ENCODE results near the gene SMAD6. TPM values are rescaled to one million over a fixed set of nuclear protein-coding genes. Genes with fewer than 3 reads are reported as not detected.

The SMAD6 gene
- total and polyA plus RNA-seq, 10 of the 15 experiments (the other 5 are each of a cell fraction or from before 2014, with no cell fraction given): under 0.01 to 0.10 (median 0.03) TPM; not detected in 7

DNA sequence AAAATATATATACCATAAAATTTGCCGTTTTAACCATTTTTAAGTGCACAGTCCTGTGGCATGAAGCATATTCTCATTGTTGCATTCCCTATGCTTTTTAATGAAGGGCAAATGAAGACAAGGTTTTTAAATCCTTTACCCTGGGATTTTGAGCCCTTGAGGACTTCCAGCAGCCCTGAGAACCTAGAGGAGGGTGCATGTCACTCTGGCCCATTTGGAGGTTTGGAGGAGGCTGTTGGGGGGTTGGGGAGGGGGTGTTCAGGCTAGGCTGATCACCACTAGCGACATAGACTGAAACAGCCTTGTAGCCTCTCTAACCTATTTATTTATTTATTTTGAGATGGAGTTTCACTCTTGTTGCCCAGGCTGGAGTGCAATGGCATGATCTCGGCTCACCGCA is 86.0 kb downstream of the SMAD6 start (continued):
- TF ChIP-seq, protein P1, sequence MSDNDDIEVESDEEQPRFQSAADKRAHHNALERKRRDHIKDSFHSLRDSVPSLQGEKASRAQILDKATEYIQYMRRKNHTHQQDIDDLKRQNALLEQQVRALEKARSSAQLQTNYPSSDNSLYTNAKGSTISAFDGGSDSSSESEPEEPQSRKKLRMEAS (IDR thresholded peaks at IDR 0.05; ENCODE audit: low read depth, low read length): no peak
- no peak for TF ChIP-seq RB1 (IDR thresholded peaks at IDR 0.05; ENCODE audit: borderline replicate concordance)

DNA sequence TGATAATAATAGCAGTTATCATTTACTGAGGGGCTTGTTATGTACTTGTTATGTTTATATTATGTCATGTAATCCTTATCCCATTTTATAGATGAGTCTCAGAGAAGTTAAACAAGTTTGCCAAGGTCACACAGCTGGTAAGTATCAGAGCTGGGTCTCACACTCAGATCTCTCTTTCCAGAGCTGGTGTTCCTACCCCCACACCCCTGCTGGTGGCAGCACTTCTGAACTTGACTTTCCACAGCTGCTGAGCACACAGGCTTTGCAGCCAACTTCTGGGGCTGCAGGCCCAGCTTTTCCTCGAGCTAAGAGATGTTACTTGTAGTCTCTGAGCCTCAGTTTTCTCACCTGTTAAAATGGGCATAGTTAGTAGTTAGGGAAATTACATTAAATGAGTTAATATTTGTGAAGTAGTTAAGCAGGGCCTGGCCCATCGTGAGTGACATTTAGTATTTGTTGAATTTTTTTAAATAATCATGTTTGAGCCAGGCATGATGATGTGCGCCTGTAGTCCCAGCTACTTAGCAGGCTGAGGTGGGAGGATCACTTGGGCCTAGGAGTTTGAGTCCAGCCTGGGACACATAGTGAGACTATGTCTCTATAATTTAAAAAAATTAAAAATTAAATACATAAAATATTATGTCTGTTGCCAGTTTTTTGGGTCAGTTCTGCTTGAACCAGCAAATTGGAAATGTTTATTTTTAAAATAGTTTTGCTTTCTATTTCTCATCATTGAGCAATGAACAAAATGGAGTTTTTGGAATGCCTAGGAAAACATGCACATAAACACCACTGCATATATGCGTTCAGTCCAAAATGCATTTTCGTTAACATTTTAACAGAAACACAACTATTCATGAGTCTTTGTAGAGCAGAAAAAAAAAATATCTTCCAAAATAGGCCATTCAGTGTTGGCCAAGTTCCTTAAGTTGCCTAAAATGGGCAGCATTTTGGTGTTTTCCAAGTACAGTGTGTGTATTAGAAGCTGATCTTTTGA is 87.3 kb downstream of the SMAD6 start:
- FAIRE-seq: no peak
- no peak for DNase-seq (ENCODE audit: low read depth, low spot score)
- CTCF ChIA-PET: interaction anchor here (1.0 to 1.9 kb wide), 5 partner anchors 14 to 63 kb away, joined by 3 to 11 read pairs (median 4); no protein-coding TSS in a partner anchor
- Histone ChIP-seq H3K4me3 (no peak overlapping the region), H3K9ac (ENCODE audit: control insufficient read depth, insufficient read depth, low read length) (no peak overlapping the region), H3K4me1 (ENCODE audit: control insufficient read depth, insufficient read depth, low read length) (no peaks in the 10 kb centered on the region), H3K4me2 (ENCODE audit: control insufficient read depth, insufficient read depth) (no peak overlapping the region), H4K20me1 (ENCODE audit: control insufficient read depth, insufficient read depth) (no peaks in the 10 kb centered on the region), H3K27ac (ENCODE audit: control insufficient read depth, insufficient read depth) (no peak overlapping the region), H3K36me3 (ENCODE audit: control insufficient read depth in 2 of 2, insufficient read depth in 2 of 2, low read length in 1 of 2) (no peaks in the 10 kb centered on the region), H3K27me3 (replicated peaks in 1 of 2; ENCODE audit: control insufficient read depth in 2 of 2, insufficient read depth in 2 of 2, low read length in 1 of 2) (no peaks in the 10 kb centered on the region), H3K79me2 (ENCODE audit: control insufficient read depth, insufficient read depth, low read length) (no peaks in the 10 kb centered on the region), H3K9me3 (replicated peaks; ENCODE audit: control insufficient read depth, insufficient read depth, low read length) (no peaks in the 10 kb centered on the region), H2AFZ (ENCODE audit: control insufficient read depth, low read depth, low read length) (no peak overlapping the region)
- RAD21 ChIA-PET (ENCODE audit: unreplicated experiment): no interaction called here
- POLR2A ChIA-PET: no interaction called here
- TF ChIP-seq, protein P2, sequence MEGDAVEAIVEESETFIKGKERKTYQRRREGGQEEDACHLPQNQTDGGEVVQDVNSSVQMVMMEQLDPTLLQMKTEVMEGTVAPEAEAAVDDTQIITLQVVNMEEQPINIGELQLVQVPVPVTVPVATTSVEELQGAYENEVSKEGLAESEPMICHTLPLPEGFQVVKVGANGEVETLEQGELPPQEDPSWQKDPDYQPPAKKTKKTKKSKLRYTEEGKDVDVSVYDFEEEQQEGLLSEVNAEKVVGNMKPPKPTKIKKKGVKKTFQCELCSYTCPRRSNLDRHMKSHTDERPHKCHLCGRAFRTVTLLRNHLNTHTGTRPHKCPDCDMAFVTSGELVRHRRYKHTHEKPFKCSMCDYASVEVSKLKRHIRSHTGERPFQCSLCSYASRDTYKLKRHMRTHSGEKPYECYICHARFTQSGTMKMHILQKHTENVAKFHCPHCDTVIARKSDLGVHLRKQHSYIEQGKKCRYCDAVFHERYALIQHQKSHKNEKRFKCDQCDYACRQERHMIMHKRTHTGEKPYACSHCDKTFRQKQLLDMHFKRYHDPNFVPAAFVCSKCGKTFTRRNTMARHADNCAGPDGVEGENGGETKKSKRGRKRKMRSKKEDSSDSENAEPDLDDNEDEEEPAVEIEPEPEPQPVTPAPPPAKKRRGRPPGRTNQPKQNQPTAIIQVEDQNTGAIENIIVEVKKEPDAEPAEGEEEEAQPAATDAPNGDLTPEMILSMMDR (IDR thresholded peaks at IDR 0.05 in 2 of 3, conservative IDR thresholded peaks at IDR 0.05 in 1 of 3; ENCODE audit: control insufficient read depth in 2 of 3, extremely low read depth in 1 of 3, insufficient read depth in 1 of 3, low read depth in 3 of 3, low read length in 3 of 3): peak; percentile 31 to 36 (median 32); a peak in 4 of 6 replicates
- no peak for TF ChIP-seq ATF7 (IDR thresholded peaks at IDR 0.05; ENCODE audit: low read depth)
- SMC1A ChIA-PET (ENCODE audit: uncharacterized antibody, unreplicated experiment): interaction anchor here (1.8 kb wide), 1 partner anchor 63 kb away, joined by 7 read pairs; no protein-coding TSS in a partner anchor
- peak; percentile 82 for ATAC-seq
- WGBS (ENCODE audit: insufficient coverage, insufficient replicate concordance, low lambda C conversion rate, missing lambda C conversion rate): 46% methylated on average over 5 of the region's 5 CpGs
- no TSS peak for BruUV-seq (replicated peaks)
- in situ Hi-C loops (cut with MboI): no loop called here
- intact Hi-C loops (cut with micrococcal nuclease; ENCODE audit: unreplicated experiment): no loop called here

Data from GM12878 (cell line).